Memory B cell (primary cell): Measurements from ENCODE around the gene PRDM16.

ENCODE experiments used
- ATAC-seq: fragments of 150-1000 bp; cut with Tn5 transposase; 2 replicates; pipeline ENCODE4 v1.10.0; 2021; ENCODE audit warnings: low read depth, mild to moderate bottlenecking, moderate library complexity
- DNase-seq, 2 donors: peaks; one replicate each; pipeline ENCODE4 v3.0.0; 2022; ENCODE audit warnings: low spot score in 2 of 2
- H3K27ac Mint-ChIP-seq: one replicate; pipeline ENCODE4 v1.8.0; 2022; ENCODE audit warnings: mild to moderate bottlenecking, moderate library complexity, mixed read lengths
- H3K27me3 Mint-ChIP-seq: one replicate; pipeline ENCODE4 v1.8.0; 2022; ENCODE audit warnings: mixed read lengths
- H3K36me3 Mint-ChIP-seq: one replicate; pipeline ENCODE4 v1.8.0; 2022; ENCODE audit warnings: mild to moderate bottlenecking, mixed read lengths
- H3K4me1 Mint-ChIP-seq: one replicate; pipeline ENCODE4 v1.8.0; 2022; ENCODE audit warnings: mixed read lengths
- H3K4me3 Mint-ChIP-seq: one replicate; pipeline ENCODE4 v1.8.0; 2022; ENCODE audit warnings: mild to moderate bottlenecking, moderate library complexity, mixed read lengths
- H3K9me3 Mint-ChIP-seq: one replicate; pipeline ENCODE4 v1.8.0; 2022; ENCODE audit warnings: mixed read lengths

PRDM16 gene

DNA sequence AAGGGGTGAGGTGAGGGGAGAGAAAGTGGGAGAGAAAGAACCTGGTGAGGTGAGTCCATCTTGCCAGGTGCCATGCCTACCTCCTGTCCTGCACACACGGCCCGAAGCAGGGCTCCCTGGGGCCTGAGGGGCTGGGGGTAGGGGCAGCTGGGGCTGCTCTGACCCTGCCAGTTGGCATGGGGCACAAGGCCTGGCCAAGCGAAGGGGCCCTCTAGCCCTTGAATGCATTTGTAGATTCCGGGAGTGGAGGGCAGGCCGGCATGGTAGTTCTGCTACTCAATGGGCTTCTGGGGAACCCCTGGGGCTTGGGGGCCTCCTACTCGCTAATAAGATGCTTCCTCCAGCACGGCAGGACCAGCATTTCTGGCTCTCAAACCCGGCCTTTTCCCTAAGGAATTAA, 3.6 kb upstream of the PRDM16 start:
- Mint-ChIP-seq H3K4me3 (no peak overlapping the region), H3K27me3 (peaks cover 6% of the 10 kb centered on the region), H3K27ac (no peak overlapping the region), H3K4me1 (no peaks in the 10 kb centered on the region), H3K36me3 (no peaks in the 10 kb centered on the region), H3K9me3 (no peaks in the 10 kb centered on the region)
- DNase-seq (no peak), ATAC-seq (no peak)

DNA sequence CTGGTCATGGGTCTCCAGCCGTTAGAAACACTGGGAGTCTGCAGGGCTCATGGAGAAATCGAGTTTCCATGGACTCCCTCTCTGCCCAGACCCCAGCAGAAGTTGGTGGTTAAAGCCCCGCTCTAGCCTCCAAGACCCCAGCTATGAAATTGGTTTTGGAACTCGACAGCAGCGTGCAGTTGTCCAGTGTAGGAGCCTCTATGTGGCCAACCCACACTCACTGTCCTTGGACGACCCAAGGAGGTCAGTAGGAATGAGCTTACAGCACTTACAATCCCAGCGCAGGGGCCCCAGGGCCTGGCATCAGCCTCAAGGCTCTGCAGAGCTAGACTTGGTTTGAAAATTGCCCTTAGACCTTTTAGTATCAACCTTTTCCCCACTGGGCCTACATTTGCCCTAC, 3.2 kb upstream of the PRDM16 start:
- Mint-ChIP-seq H3K36me3 (no peaks in the 10 kb centered on the region), H3K27ac (no peak overlapping the region), H3K4me3 (no peak overlapping the region), H3K9me3 (no peaks in the 10 kb centered on the region), H3K4me1 (no peaks in the 10 kb centered on the region), H3K27me3 (peaks cover 6% of the 10 kb centered on the region)
- no peak for ATAC-seq
- DNase-seq: no peak

DNA sequence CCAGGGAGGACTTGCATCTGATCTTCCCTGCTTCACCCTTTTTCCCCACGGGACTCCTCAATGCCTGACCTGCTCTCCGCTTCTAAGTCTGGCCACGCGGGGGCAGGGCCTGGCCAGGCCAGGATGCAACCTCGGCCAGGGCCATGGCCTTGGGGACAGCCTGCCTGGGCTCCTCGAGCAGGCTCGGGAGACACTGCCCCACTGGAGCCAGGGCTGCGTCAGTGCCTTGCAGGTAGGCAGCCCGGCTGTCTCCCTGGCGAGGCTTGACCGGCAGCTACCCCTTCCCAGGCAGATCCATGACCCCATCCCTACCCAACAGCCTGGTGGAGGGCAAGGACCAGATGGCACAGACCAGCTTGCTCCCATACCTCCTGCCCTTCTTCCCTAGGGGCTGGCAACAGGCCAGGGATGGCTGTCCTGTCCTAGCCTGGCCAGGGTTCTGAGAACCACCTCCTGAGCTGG, 2.7 kb upstream of the PRDM16 start:
- Mint-ChIP-seq H3K27me3 (peaks cover 6% of the 10 kb centered on the region), H3K27ac (no peak overlapping the region), H3K4me3 (no peak overlapping the region), H3K9me3 (no peaks in the 10 kb centered on the region), H3K36me3 (no peaks in the 10 kb centered on the region), H3K4me1 (no peaks in the 10 kb centered on the region)
- no peak for ATAC-seq
- DNase-seq: no peak

DNA sequence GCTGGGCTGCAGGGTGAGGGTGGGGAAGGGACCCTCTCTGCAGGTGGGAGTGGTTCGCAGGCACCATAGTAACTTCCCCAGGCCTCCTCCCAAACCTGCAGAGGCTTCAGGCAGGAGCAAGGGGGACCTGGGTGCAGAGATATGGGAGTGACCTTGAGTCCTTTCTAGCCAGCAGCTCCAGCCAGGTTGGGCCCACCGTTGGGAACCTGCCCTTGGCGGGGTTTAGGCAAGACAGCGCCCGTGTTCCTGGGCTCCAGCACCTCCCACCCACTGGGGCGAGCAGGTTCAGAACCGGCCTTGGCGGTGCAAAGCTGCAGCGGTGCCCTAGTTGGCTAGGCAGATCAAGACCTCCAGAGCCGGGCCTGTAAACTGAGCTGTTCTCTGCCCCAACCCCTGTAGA, 2.2 kb upstream of the PRDM16 start:
- Mint-ChIP-seq H3K27ac (no peak overlapping the region), H3K4me1 (no peaks in the 10 kb centered on the region), H3K4me3 (no peak overlapping the region)

DNA sequence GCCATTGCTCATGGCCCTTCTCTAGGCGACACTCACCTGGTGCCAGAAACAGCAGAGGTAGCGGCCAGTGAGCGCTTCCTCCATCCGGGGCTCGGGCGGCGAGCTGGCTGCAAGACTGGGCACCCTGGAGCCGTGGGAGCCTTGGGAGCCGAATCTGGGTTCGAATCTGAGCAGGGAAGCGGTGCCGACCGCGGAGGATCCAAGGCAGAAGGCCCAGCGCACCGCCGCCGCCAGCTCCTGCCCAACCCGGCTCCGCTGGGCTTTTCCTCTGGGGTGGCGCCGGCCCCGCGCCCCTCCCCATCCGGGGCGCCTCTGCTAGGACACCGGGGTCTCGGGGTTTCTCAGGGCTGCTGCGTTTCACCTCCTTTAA, 1.7 kb upstream of the PRDM16 start:
- no peak for DNase-seq
- H3K36me3 Mint-ChIP-seq: no peaks in the 10 kb centered on the region
- peak overlapping the region; percentile 24 for H3K4me3 Mint-ChIP-seq
- H3K9me3 Mint-ChIP-seq: no peaks in the 10 kb centered on the region
- H3K27me3 Mint-ChIP-seq: peaks cover 6% of the 10 kb centered on the region
- no peaks in the 10 kb centered on the region for H3K4me1 Mint-ChIP-seq
- H3K27ac Mint-ChIP-seq: no peak overlapping the region
- ATAC-seq: no peak

More for the DNA sequence above, 2.2 kb upstream of the PRDM16 start:
- H3K9me3 Mint-ChIP-seq: no peaks in the 10 kb centered on the region
- peaks cover 6% of the 10 kb centered on the region for H3K27me3 Mint-ChIP-seq
- ATAC-seq (no peak), DNase-seq (no peak)
- H3K36me3 Mint-ChIP-seq: no peaks in the 10 kb centered on the region

DNA sequence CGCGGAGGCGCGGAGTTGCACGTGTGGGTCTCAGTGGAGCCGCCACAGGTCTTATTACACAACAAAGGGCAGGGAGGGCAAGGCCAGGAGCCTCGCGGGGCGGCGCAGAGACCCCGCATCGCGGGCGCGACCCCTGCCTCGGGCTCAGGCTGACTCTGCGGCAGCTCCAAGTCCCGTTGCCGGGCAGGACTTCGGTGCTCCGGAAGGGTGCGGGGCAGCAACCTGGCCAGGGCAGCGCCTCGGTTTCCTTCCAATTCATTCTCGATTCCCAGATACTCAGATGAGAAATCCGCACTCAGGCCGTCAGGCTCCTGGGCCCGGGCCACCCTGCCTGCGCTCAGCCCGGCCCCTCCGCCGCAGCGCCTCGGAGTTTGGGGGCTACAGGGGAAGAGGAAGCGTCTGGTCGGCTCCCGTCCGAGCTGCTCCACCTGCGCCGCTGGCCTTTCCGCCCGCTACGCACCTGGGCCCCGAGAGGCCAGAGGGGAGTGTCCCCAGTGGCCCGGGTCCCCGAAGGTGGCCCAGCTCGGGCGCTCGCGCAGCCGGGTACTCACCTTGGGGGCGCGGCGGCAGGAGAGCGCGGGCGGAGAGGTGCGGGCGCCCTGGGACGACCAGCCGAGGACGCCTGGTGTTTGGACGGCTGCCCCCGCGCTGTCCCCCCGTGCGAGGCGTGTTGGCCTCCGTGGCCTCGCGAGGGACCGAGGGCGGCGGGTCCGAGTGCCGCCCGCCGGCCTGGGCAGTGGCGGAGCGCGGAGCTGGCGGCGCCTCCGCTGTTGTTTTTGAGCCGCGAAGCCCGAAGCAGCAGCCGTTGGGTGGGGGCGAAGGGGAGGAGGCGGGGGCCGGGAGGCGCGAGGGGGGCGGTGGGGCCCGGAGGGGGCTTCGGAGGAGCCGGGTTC, 1.1 kb upstream of the PRDM16 start:
- H3K9me3 Mint-ChIP-seq: no peaks in the 10 kb centered on the region

DNA sequence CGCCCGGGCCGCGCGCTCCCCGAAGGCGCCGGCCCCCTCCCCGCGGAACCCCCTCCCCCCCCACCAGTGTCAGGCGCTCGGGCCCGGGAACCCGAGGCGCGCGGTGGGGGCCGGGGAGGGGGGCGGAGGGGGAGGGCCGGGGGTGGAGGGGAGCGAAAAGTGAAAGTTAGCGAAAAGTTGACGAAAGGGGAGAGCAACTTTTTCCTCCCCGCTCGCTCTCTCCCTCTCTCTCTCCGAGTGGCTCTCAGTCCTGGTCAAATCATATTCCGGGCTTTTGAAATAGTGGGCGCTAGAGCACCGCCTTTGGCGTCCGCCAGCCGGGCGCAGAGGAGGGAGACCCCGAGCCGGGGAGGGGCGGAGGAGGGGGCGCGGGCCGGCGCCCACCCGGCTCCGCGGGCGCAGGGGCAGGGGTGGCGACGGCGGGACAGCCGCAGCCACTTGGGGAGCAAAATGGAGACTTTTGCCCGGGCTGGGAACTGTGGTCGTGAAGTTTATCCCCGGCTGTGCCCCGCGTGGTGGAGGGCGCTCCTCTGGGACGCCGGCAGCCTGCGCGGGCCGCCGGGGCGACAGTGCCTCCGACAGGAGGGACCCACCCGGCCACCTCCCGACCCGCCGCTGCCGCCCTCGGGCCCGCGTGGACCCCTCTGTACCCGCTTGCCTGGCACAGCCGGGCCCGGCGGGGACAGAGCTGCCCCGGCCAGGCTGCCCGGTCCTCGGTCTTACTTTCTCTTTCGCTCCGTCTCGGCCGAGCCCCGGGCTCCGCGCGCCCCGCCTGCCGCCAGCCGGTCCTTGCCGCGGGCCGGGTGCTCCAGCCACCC, 697 bp downstream of the PRDM16 start:
- Mint-ChIP-seq H3K4me1 (no peaks in the 10 kb centered on the region), H3K27ac (no peak overlapping the region), H3K36me3 (no peaks in the 10 kb centered on the region), H3K27me3 (peaks cover 8% of the 10 kb centered on the region), H3K9me3 (no peaks in the 10 kb centered on the region), H3K4me3 (peak overlapping the region; percentile 61)
- ATAC-seq (no peak), DNase-seq (no peak)

More for the DNA sequence above, 1.1 kb upstream of the PRDM16 start:
- Mint-ChIP-seq H3K36me3 (no peaks in the 10 kb centered on the region), H3K4me1 (no peaks in the 10 kb centered on the region), H3K4me3 (peak overlapping the region; percentile 52), H3K27ac (no peak overlapping the region), H3K27me3 (peaks cover 8% of the 10 kb centered on the region)
- DNase-seq (no peak), ATAC-seq (no peak)

DNA sequence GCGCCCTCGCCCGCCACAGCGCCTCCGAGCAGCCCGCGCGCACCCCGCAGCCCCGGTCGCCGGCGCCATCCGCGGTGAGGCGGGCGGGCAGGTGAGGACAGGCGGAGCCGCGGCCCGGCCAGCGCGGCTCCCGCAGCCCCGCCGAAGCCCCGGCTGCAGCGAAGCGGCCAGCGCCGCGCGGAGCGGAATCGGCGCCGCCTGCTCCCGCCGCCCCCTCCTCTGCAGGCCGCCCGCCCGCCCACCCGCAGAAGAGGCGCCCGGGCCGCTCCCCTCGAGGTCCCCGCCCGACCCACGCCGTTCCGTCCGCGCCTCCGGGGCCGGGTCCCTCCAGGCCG, 1.3 kb downstream of the PRDM16 start:
- Mint-ChIP-seq H3K27ac (no peak overlapping the region), H3K9me3 (no peaks in the 10 kb centered on the region), H3K4me1 (no peaks in the 10 kb centered on the region), H3K4me3 (no peak overlapping the region), H3K27me3 (peaks cover 6% of the 10 kb centered on the region), H3K36me3 (no peaks in the 10 kb centered on the region)
- DNase-seq (no peak), ATAC-seq (no peak)

DNA sequence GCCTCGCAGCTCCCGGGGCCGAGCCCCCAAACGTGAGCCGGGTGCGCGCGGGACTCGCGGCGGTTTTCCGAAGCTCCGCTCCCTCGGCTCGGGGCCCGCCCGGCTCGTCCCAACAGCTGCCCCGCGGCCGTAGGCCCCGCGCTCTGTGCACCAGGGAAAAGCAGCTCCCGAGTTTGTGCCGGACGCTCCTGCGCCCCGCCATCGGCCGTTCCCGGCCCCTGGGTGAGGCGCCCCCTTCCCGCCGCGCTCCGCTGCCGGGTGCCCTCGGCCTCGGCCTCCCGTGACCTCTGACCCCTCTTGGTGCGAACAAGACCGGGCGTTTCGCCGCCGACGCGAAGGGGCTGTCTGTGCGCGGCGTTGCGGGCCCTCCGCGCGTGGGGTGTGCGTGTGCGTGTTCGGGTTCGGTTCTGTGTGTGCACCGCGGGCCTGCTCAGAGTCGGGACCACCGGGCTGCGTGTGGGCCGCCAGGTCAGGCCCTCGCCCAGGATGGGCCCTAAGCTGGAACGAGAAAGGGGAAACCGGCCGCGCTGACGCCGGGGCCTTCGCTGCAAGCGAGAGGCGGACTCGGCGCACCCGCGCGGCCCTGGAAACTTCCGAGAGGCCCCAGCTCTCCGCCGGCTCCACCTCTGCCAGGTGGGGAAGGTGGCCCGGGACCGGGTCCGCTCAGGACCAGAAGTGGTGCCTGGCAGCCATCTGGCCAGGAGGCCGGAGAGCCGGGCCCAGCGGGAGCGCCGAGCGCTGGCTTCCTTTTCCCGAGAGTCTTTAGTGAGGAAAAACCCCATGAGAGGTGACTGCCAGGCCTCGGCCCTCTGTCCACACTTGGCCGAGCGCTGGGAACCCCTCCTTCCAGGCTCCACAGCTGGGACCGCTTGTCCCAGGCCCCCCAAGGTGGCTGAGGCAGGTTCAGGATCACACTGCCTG, 1.9 kb downstream of the PRDM16 start:
- no peaks in the 10 kb centered on the region for H3K4me1 Mint-ChIP-seq
- ATAC-seq: no peak
- H3K4me3 Mint-ChIP-seq: peak overlapping the region; percentile 29
- no peaks in the 10 kb centered on the region for H3K9me3 Mint-ChIP-seq
- peaks cover 6% of the 10 kb centered on the region for H3K27me3 Mint-ChIP-seq
- no peak overlapping the region for H3K27ac Mint-ChIP-seq
- H3K36me3 Mint-ChIP-seq: no peaks in the 10 kb centered on the region
- no peak for DNase-seq

DNA sequence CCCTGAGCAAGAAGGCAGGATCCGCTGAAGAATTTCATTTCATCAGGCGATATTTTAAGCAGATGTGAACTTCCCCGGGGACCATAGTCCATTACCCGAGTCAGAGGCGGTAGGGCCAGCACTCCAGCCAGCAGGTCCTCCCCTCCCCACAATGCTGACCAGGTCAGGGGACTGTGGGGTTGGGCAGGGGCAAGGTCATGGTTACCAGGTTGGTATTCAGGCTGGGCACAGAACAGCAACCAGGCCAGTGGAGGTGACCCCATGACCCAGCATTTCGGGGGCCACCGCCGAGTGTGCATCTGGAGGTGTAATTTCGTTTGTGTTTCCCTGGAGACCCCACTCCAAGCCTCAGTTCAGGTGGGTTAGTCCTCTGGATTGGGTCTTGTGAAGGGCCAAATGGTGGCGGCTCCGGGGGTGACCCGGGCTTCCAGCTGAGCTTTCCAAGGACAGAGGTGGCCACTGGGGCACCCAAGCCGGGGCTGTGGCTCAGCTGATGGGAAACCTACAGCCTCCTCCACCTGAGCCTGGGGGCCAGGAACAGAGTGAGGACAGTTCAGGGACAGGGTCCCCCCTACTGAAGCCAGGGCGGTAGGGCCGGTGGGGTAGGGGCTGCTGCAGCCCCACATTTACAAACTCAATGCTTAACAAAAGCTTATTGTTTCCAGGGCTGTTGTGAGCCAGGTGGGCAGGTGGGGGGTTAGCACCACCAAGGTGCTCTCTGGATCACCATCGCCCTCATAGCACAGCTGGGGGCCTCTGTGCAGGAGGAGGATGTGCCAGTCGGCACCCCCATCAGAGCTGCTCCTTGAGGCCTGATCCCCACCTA, 2.8 kb downstream of the PRDM16 start:
- DNase-seq (no peak), ATAC-seq (no peak)
- no peak overlapping the region for H3K4me3 Mint-ChIP-seq
- peaks cover 5% of the 10 kb centered on the region for H3K27me3 Mint-ChIP-seq
- H3K36me3 Mint-ChIP-seq: no peaks in the 10 kb centered on the region
- no peak overlapping the region for H3K27ac Mint-ChIP-seq
- no peaks in the 10 kb centered on the region for H3K4me1 Mint-ChIP-seq
- H3K9me3 Mint-ChIP-seq: no peaks in the 10 kb centered on the region

DNA sequence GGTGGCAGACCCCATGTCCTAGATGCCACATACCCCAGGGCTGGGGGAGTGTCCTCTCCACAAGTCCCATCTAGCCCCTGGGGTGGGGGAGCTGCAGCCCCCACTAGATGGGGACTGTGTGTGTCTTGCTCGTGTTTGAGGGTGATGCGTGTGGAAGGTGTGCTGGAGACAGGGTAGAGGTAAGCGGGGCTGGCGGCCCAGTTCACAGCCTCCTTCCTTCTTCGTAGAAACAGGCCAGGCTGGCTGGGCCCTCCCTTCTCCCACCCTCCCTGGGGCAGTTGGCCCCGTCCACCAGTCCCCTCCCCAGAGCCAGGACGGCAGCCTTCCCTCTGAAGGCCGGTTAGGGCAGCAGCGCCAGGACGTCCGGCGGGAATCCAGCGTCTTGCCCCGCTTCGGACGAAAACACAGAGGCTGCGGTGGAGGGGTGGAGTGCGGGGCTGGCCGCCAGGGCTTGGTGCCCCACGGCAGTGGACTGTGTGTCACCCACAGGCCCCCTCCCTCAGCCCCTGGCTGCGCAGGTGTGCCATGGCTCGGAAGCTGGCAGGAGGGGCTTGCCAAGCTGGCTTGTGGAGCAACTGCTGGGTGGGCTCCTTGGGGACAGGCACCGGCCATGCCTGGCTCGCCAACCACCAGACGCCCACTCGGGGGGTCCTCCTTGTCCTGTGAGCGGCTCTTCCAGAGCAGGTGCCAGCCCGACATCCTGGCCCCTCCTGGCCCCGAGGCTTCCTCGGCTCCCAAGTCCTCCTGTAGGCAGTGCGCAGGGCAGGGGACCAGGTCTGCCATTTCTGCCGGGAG, 3.6 kb downstream of the PRDM16 start:
- Mint-ChIP-seq H3K27me3 (peaks cover 5% of the 10 kb centered on the region), H3K4me1 (no peaks in the 10 kb centered on the region), H3K9me3 (no peaks in the 10 kb centered on the region), H3K36me3 (no peaks in the 10 kb centered on the region), H3K4me3 (no peak overlapping the region), H3K27ac (no peak overlapping the region)
- ATAC-seq (no peak), DNase-seq (no peak)

DNA sequence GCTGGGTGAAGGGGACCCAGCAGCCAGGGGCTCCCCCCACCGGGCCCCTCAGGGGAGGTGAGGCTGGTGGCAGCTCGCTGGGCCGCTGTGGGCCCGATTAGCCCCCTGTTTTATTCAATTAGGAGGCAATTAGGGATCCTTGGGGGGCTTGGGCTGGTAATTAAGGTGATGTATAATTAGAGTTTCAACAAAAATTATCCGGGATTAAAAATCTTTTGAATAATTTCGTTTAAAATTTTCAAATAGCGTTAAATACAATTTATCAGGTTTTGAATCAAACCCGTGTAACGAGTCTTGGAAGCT, 4.1 kb downstream of the PRDM16 start:
- Mint-ChIP-seq H3K4me1 (no peaks in the 10 kb centered on the region), H3K36me3 (no peaks in the 10 kb centered on the region), H3K27me3 (peaks cover 7% of the 10 kb centered on the region), H3K4me3 (no peak overlapping the region), H3K9me3 (no peaks in the 10 kb centered on the region), H3K27ac (no peak overlapping the region)
- DNase-seq (no peak), ATAC-seq (no peak)
